GM18519 (cell line): ENCODE measurements around the gene KSR2.
"Not testable (repeated sequence)": the region's sequence is repeated elsewhere in the genome, so short reads cannot be mapped to it uniquely, and the experiment has no call there.

Source experiments
- ATAC-seq: cut with Tn5 transposase; IDR thresholded peaks from one replicate; pipeline ENCODE4 v1.9.1; 2021; ENCODE audit warnings: mild to moderate bottlenecking, moderate library complexity; ENCODE audit not compliant: unreplicated experiment, low FRiP score

The KSR2 gene

DNA sequence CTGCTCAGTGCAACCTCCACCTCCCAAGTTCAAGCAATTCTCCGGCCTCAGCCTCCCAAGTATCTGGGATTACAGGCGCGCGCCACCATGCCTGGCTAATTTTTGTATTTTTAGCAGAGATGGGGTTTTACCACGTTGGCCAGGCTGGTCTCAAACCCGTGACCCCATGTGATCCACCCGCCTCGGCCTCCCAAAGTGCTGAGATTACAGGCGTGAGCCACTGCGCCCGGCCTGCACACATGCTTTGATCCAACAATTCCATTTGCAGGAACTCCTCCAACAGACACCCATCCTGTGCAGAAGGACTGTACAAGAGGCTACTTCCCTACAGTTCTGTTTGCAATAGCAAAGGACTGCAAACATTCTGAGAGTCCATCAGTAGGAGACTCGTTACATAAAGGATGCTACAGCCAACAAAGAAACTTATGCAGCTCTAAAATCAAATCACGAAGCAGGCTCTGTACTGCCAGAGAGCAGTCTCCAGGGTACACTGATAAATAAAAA is 108.0 kb downstream of the KSR2 start:
- not testable (repeated sequence) for ATAC-seq

DNA sequence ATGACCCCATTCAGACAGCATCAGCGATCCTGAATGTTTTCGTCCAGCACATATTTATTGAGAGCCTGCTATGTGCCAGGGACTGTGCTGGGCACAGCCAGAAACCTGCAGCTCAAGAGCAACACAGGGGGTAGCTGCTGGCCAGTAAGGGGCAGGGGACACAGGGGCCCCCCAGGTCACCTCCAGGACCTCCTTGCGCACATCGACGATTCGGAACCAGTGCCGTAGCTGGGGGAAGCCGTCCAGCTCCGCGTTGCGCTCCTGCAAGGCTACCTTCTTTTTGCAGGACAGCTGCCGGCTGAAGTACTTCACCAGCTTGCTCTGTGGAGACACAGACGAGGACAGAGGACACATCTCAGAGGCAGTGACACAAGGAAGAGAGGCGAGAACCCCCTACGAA is 108.7 kb downstream of the KSR2 start:
- ATAC-seq: no peak

DNA sequence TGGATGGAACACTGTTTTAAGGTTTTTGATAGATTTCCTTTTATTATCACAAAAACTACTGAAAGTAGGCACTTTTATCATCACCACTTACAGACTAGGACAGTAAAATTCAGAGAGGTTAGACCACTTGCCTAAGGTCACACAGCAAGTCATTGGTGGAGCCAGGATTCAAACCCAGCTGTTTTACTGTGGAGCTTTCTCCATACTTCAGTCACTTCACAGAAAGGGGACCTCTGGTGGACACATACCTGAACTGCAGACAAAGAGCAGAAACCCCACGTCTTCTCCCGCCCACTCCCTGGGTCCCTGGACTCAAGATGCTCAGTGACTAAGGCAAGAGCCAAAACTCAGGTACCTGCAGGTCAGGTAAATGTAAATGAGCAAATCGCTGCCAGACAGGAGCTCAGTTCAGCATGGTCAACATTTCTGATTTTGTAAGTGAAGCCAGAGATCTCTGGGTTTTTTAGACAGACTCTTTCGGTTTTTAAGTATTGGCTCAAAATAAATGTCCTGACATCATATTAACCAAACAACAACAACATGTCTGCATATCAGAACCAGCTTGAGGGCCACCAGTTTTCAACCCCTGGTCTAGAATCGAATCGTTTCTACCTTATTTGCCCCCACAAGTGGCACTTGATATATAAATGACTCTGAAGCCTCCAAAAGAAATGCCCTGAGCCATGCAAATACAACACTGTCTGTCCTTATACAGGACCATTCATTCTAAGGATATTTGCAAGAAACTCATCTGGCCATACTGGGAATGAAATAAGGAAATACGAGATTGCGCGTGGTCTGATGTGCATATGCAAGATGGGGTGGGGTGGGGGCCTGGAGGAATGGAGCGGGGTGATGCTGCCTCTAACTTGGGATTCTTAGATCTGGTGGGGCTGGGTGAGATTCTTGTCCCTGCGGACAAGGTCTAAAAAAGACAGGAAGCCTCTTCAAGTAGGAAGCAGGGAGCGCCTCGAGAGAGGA is 110.9 kb downstream of the KSR2 start:
- no peak for ATAC-seq

DNA sequence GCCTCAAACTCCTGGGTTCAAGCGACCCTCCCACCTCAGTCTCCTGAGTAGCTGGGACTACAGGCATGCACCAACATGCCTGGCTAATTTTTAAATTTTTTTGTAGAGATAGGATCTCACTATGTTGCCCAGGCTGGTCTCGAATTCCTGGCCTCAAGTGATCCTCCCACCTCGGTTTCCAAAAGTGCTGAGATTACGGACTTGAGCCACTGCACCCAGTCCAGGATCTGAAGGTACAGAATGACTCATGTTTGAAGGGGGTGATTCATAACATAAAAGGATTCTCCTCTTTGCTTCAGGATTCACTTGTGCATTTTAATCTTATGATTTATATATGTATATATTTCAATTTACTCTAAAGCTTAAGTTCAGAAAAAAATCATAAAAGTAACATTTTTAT is 111.7 kb downstream of the KSR2 start:
- not testable (repeated sequence) for ATAC-seq

DNA sequence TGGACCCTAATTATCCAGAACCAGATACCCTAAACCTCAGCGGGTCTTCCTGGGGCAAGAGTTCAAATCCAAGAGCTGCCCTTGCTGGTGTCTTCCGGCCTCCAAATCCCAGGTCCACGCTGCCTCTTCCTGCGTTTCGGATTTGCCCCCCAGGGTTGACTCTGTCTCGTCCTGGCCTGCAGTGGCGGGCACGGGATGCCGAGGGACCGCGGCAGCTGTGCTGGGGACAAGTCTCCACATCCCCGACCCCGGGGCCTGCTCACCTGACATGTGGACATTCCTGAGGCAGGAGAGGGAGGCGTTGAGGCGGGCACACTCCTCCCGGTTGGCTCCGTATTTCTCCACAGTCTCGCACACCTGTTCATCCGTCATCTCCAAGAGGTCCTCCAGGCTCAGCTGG is 113.6 kb downstream of the KSR2 start:
- ATAC-seq: no peak

DNA sequence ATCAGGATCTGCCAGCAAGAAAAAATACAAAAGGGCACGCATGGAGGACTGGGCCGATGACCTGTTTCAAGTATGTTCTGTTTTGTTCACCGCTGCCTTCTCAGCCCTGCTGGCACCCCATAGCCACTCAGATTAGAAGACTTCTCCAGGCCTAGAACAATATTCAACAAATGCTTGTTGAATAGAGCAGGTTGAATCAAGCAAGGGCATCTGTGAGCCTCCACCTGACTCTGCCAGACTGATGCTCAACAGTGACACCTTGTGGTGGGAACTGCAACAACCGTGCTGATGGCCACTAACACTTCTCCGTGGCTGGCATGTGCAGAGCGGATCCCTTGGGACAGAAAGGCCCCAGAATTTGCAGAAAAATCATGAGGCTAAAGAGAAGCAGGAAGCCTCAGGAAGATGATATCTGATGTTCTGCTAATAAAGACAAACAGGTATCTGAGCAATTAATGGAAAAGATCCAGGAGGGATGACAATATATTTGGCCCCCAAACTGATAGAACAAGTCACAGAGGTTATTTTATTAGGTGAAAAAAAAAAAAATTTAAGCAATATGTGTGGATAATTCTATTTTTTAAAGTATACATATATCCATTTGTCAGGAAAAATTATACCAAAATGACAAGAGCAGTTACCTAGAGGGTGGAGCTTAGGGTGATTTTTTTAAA is 114.3 kb downstream of the KSR2 start:
- no peak for ATAC-seq

DNA sequence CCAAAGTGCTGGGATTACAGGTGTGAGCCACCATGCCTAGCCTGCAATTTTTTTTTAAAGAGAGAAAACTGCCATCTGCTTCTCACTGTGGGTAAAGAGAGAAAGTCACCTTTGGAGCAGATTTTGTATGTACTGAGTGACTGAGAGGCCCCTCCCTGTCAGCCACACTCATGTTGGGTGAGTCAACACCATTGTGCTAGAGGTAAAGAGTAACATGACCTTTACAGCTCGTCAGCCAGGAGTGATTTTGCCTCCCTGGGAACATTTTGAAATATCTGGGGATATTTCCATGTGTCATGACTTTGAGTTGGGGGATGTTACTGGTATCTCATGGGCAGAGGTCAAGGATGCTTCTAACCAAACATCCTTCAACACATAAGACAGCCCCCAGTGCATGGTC is 115.2 kb downstream of the KSR2 start:
- ATAC-seq: no peak

DNA sequence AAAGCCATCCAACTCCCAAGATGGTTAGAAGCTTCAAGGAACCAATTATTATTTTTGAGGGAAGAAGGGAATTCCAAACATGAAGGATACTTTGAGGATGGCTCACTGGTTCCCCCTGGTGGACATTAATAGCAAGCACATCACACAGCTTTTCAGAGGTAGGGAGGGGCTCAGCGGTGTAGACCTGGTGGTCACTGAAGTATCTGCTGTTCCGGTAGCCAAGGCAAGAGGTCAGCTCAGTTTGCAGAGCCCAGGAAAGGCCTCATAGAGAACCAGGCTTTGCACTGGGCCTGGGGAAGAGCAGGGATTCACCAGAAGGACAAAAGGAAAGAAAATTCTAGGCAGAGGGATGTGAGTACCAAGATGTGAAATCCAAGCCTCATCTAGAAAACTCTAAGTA is 118.7 kb downstream of the KSR2 start:
- ATAC-seq: no peak

DNA sequence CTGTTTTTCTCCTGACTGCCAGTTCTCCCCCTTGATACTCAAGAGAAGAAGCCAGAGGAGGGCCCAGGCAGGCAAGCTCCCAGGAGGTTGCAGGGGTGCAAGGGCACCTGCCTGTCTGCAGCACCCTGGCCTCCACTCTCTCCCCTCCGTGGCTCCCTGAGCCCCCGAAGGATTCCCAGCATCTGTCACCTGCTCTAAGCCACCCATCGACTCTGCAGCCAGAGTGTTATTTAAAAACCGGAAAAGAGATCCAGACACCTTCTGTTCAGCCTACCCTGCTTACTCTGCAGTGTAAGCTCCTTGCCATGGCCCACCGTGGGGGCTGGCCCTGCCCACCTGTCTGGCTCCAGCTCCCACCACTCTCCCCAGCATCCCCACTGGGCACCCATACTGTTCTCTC is 121.4 kb downstream of the KSR2 start:
- no peak for ATAC-seq

DNA sequence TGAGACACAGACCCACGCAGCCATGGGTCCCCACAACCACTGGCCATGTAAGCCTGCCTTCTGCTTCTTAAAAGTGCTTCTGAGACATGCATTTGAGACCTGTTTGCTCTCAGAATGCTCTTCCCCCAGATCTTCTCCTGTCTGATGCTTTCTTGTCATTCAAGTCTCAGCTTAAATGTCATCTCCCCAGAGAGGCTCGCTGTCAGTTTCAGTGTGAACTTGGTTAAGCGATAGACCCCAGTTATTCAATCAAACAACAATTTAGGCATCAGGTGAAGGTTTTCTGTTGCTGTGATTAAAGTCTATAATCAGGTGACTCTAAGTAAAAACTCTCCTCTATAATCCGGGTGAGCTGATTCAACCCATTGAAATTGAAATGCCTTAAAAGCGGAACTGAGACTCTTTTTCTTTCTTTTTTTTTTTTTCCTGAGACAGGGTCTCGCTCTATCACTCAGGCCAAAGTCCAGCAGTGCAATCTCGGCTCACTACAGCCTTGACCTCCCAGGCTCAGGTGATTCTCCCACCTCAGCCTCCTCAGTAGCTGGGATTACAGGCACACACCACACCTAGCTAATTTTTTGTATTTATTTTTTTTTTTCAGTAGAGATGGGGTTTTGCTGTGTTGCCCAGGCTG is 123.4 kb downstream of the KSR2 start:
- ATAC-seq: no peak

DNA sequence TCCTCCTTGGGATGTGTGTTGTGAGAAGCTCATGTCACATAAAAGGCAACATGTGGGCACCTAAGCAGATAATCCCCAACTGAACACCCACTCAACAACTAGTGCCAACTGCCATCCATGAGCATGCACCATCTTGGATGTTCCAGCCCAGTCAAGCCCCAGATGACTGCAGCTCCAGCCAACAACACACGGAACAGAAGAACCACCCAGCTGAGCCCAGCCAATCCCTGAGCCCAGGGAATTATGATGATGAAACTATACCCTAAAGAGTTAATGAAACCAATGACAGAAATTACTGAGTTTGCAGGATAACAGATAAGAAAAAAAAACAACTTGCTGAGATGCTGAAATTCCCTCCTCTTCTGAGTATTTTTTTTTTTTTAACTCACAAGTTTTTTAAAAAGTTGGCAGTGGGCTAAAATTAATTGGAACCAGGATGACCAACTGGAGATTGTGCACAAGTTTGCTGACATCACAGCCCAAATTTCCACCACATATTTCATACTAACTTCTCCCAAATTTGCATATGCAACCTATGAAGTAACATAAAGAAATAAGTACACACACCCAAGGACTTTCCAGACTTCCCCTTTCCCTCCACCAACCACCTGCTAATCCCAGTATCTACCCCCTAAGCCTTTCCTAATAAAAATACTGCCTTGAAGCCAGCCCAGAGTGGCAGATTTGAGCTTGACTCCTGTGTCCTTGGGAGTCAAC is 124.5 kb downstream of the KSR2 start:
- no peak for ATAC-seq

DNA sequence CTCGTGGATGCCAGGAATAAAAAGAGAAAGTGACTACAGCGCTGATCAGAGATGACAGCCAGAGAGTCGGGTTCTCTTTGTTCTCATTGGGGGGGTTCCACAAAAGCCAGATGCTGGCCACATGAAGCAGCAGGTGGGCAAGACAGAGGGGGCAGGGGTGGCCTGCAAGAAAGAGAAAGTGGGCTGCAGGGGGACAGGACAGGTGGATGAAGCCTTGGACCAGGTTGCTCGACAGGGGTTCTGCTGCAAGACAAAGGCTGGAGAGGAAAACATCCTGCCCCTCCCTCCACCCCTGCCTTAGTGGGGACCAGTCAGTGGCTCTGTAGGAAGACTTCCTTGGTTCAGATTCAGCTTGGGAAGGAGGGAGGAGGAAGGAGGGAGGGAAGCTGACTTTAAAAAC is 126.2 kb downstream of the KSR2 start:
- no peak for ATAC-seq

DNA sequence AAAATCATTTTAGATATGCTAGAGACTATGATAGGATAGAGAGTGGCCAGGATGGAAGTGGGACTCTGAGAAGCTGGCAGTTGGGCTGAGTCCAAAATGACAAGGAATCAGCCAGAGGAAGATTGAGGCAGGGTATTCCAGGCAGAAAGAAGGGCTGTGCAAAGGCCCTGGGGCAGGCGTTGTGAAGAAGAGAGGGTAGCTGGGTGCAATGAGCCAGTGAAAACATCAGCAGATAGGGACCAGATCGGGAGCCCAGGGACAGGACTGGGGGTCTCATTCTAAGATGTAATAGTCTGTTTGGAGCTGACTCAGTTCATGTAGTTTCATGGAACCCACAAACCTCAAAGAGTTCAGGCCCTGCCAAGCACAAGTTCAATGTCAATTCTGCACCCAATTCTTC is 126.6 kb downstream of the KSR2 start:
- no peak for ATAC-seq

DNA sequence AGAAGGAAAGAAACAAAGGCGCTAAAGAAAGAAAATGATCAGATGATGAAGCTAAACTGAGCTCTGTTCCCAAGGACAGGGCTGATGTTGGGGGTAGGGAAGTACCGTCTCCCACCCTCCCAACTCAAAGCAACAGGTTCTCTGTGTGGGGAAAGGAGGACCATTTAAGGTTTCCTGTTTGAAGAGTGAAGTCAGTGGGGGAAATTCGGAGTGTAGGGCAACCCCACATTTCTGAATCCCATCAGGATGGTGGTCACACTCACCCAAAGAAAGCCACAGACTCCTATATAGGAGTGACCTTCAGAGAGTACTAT is 131.1 kb downstream of the KSR2 start:
- ATAC-seq: no peak

DNA sequence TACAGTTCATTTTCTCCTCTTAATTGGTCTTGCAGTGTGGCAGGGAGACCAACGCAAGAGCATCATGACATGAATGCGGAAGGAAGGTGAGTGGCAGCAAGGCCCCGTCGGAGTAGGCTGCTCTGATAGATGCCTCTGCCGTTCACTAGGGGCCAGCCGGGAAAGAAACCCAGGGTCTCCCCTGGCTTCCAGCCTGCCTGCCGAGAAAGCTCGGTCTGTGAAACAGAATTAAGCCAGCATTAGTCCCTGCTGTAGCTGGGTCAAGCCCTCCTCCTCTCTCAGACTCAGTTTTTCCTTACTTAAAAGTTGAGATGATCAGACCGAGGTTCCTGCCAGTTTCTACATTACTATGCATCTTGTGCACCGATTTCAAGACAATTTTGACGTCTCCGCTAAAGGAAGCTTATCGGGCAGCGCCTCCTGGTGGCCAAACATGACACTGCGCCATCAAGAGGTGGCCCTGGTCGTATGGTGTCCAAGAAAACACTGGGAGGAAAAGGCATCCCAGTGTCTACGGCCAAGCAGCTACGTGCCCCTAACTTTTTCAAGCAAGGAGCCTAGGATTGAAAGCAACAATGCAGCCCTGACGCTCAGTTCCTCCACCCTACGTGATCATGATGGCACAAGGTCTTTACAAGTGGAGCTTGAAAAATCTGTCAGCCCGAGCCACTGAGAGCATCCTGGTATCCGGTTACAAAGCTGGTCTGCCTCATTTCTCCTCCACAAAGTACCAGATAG is 131.6 kb downstream of the KSR2 start:
- no peak for ATAC-seq

DNA sequence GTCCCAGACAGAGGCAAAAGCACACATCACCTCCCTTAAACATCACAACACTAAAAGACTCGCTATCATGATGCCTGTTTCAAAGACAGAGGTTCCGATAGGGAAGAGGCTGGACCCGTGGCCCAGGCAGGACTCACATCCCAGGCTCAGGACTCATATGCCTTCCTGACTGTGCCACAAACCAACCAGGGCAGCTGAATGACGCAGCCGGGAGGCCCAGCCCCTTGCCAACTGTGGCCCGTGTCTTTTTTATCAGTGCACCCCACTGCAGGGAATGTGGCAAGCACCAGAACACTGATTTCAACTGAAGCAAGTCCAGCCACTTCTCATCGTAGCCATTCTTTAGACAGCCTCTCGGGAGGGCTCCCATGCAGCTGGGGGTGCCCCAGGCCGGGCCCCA is 132.3 kb downstream of the KSR2 start:
- ATAC-seq: no peak

DNA sequence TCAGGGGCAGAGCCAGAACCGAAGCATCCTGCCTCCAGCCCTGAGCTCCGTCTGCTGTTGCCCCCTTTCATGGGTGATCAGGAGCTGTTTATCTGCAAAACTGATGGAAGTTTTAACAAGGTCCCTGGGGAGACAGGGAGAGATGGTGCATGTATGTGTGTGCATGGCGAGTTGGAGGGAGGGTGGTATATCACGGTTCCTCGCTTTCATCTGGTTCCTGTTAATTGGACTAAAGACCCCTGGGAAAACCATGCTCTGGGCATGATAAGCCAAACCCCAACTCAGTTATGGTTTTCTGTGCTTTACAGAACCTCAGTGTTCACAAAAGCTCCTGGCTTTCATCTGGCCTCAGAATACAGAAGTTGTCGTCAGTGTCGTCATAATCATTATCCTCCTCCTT is 133.6 kb downstream of the KSR2 start:
- ATAC-seq: no peak

DNA sequence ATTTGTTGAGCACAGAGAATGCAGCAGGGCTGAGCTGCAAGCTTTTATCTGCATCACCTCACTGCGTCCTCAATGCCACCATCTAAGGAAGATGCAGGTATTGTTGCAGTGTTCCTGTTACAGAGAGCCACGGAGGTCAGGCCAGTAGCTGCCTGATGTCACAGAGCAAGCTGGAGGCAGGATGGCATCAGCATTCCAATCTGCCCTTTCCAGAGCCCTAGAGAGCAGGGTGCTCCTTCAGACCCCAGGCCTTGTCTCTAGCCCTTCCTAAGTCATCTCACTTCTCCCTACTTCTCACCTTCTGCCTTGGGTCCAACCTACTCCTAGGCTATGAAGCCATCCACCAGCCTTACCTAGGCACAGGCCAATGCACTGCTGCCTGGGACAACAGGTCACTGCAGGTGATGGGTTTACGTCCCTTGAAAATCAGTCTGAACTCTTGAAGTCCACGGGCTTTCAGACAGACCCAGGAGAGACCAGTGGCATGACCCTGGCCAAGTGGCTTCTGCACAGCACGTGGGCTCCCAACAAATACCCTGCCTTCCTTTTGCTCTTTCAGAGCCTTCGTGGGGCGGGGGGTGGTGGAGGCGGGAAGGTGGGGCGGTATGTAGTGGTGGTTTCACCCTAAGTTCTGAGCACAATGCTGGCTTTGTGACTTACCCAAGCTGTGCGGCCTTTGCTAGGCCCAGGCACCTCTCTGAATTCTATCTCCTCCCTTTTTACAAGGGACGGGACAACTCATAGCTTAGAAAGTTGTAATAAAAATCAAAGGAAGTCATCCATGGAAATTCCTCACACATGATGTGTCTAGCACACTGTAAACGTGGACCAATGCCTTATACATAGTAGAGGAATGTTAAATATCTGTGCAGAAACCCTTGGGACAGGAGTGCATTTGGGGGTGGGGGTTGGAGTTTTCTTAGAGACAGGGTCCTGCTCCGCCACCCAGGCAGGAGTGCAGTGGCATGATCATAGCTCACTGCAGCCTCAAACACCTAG is 136.0 kb downstream of the KSR2 start:
- no peak for ATAC-seq

DNA sequence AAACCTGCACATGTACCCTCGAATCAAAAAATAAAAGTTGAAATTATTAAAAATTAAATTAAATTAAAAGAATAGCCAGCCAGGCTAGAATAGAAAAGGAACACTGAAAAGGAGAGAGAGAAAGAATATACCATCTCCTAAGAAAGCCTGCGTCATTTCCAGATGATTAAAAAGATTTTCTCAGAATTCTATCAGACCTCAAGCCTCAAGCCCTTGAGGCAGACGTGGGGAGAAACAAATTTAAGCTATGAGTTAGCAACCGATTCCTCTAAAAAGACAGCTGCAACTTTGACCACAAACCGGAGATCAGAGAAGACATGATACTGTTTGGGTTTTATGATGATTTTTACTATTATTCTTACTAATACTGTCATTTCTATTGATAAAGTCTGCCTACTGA is 138.3 kb downstream of the KSR2 start:
- ATAC-seq: no peak
